KOPT-K1 (cell line): ENCODE data around the gene TDG.

Experiments
- H3K27ac ChIP-seq: fragments of 200-600 bp; sonication (generic); 2 replicates; pipeline ENCODE4 v1.5.1; 2016; ENCODE audit warnings: antibody characterized with exemption, mild to moderate bottlenecking, low read depth, low read length; ENCODE audit not compliant: poor library complexity, severe bottlenecking
- H3K36me3 ChIP-seq: fragments of 200-600 bp; sonication (generic); 2 replicates; pipeline ENCODE4 v1.5.1; 2017; ENCODE audit warnings: antibody characterized with exemption, mild to moderate bottlenecking, low read length, moderate library complexity; ENCODE audit not compliant: insufficient read depth
- H3K9me3 ChIP-seq: fragments of 200-600 bp; sonication (generic); 2 replicates; pipeline ENCODE4 v1.5.1; 2017; ENCODE audit warnings: antibody characterized with exemption, low read length, mild to moderate bottlenecking; ENCODE audit not compliant: insufficient read depth, poor library complexity, severe bottlenecking

TDG gene

GRCh38 chr12:103965590-103966504 is at the start of gene TDG:
TDG (plus strand) TSS chr12:103965872; CDS start chr12:103966038, 166 bp downstream.
- Histone ChIP-seq H3K27ac (peak within 1 kb of the TSS; percentile 84), H3K36me3 (peaks cover 29% of the 10 kb centered on the region), H3K9me3 (no peaks in the 10 kb centered on the region)

DNA sequence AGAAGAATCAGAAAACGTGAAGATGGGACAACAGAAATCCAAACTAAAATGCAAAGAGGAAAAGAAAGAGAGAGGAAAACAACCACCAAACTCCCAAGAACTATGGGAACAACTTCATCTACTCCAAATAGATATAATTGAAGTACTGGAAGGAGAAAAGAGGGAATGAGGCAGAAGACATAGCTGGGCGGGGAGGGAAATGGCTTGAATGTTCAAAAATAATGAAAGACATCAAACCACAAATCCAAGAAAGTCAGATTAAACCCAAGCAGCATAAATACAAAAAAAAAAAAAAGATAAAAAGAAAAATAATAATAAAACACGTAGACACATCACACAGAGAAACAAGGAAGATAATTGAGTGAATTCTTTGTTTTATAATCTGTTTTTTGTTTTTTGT is 47.8 kb upstream of the TDG start:
- Histone ChIP-seq H3K9me3 (peaks cover 14% of the 10 kb centered on the region), H3K27ac (no peak overlapping the region), H3K36me3 (no peaks in the 10 kb centered on the region)

DNA sequence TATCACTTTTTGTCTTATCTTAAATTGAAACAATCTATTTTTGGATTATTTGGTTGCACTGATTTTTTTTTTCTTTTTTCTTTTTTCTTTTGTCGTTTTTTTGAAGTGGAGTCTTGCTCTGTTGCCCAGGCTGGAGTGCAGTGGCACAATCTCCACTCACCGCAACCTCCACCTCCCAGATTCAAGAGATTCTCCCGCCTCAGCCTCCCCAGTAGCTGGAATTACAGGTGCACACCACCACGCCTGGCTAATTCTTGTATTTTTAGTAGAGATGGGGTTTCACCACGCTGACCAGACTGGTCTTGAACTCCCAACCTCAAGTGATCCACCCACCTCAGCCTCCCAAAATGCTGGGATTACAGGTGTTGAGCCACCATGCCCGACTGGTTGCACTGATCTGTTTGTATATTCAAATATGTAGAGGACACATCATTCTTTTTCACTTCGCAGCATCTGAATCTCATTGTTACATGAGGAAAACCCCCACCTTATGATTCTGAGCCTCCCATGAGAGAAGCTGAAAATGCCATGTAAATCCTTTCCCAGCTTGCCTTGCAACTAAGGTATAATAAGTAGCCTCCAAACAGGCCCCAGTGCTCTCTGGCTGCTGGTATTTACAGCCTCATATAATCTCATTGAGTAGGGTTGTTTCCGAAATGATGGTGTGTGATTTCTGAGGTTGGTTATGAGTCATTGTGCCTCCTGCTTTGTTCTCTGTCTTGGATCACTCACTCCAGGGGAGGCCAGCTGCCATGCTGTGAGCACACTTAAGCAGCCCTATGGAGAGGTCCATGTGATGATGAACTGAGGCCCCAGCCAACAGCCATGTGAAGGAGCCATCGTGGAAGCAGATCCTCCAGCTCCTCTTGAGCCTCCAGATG is 40.7 kb upstream of the TDG start:
- no peaks in the 10 kb centered on the region for H3K36me3 ChIP-seq
- H3K9me3 ChIP-seq: no peaks in the 10 kb centered on the region
- no peak overlapping the region for H3K27ac ChIP-seq

DNA sequence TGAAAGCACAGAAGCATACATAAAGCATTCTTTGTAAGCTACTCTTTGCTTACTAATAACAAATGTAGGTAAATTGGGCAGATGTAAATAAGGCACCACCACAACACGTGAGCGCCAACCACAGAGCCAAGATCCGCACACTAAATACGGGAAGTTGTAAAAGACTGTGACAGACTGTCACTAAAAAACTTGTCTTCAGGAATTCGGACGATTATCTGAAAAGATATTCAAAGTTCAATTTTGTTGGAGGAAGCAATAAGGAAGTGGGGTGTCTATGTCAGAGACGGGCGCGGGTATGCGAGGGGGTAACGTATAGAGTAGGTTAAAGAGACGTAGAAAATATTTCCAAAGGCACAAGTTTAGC is 37.0 kb upstream of the TDG start:
- peak overlapping the region; percentile 82 for H3K27ac ChIP-seq
- H3K9me3 ChIP-seq: no peaks in the 10 kb centered on the region
- H3K36me3 ChIP-seq: peaks cover 25% of the 10 kb centered on the region

- H3K9me3 ChIP-seq: no peaks in the 10 kb centered on the region
Observed at GRCh38 chr12:103929046-103929783, 36.5 kb upstream of the TDG start.

DNA sequence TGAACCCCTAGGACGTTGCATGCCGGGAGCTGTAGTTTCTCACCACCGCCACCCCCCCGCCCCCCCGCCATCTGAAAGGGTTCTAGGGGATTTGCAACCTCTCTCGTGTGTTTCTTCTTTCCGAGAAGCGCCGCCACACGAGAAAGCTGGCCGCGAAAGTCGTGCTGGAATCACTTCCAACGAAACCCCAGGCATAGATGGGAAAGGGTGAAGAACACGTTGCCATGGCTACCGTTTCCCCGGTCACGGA is 36.0 kb upstream of the TDG start:
- H3K36me3 ChIP-seq: peaks cover 35% of the 10 kb centered on the region
- no peaks in the 10 kb centered on the region for H3K9me3 ChIP-seq
- peak overlapping the region; percentile 82 for H3K27ac ChIP-seq

More at GRCh38 chr12:103929046-103929783, 36.5 kb upstream of the TDG start:
- Histone ChIP-seq H3K27ac (peak overlapping the region; percentile 82), H3K36me3 (peaks cover 30% of the 10 kb centered on the region)

GRCh38 chr12:103930034-103930786 is 35.5 kb upstream of the TDG start, which contains the start of gene HSP90B1:
HSP90B1 (plus strand) TSS chr12:103930410; CDS start chr12:103930516, 106 bp downstream.
- peaks cover 40% of the 10 kb centered on the region for H3K36me3 ChIP-seq
- no peaks in the 10 kb centered on the region for H3K9me3 ChIP-seq
- peak within 1 kb of the TSS; percentile 89 for H3K27ac ChIP-seq

GRCh38 chr12:103930787-103931735 is 34.6 kb upstream of the TDG start:
- peaks cover 49% of the 10 kb centered on the region for H3K36me3 ChIP-seq
- peak overlapping the region; percentile 89 for H3K27ac ChIP-seq

DNA sequence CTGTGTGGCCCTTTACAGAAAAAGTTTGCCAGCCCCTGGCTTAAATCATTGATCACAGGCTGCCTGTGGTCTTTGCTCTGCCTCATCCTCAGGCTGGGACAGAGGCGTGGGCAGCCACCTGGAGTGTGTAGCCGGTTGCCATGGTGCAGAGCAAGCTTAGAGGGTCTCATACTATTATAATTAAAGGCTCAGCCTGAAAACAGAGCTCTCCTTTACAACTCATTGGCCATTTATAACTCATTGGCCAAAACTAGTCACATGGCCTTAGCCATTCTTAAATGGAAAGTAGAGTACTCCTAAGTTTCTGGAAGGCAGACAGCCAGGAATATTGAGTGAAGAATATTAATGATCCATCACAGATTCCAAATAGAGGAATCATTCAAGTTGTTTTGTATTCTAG is 32.4 kb upstream of the TDG start:
- Histone ChIP-seq H3K9me3 (no peaks in the 10 kb centered on the region), H3K36me3 (peaks cover 70% of the 10 kb centered on the region), H3K27ac (no peak overlapping the region)

More at GRCh38 chr12:103930787-103931735, 34.6 kb upstream of the TDG start:
- H3K9me3 ChIP-seq: no peaks in the 10 kb centered on the region

DNA sequence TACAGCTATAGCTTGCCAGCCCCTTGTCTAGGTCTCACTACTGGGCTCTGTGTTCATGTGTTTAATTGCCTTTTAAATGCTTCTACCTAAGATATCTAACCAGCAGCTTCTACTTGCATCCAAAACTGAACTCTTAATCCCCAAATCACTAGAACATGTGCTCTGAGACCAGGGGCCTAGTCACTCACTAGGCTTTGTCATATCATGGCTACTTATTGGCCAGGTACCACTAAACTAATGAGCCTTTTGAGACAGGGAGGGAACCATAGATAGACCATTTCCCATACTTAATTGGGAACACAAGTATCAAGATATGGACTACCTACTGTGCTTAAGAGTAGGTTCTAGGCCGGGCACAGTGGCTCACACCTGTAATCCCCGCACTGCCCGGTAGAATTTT is 29.0 kb upstream of the TDG start:
- Histone ChIP-seq H3K27ac (no peak overlapping the region), H3K36me3 (peaks cover 100% of the 10 kb centered on the region), H3K9me3 (no peaks in the 10 kb centered on the region)

DNA sequence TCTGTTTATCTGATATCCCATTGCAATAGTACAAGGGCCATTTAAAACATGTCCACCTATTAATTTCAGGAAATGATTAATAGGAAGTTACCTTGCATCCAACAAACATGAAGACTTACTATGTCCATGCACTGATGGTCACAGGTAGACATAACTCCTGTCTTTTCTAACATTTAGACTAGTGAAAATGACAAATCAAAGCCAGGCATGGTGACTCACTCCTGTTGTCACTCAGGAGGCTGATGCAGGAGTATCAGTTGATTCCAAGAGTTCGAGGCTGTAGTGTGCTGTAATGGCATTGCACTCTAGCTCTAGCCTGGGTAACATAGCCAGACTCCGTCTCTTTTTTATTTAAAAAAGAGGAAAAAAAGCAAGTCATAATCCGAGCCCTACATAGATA is 20.7 kb upstream of the TDG start:
- H3K27ac ChIP-seq: no peak overlapping the region
- no peaks in the 10 kb centered on the region for H3K9me3 ChIP-seq
- peaks cover 100% of the 10 kb centered on the region for H3K36me3 ChIP-seq

DNA sequence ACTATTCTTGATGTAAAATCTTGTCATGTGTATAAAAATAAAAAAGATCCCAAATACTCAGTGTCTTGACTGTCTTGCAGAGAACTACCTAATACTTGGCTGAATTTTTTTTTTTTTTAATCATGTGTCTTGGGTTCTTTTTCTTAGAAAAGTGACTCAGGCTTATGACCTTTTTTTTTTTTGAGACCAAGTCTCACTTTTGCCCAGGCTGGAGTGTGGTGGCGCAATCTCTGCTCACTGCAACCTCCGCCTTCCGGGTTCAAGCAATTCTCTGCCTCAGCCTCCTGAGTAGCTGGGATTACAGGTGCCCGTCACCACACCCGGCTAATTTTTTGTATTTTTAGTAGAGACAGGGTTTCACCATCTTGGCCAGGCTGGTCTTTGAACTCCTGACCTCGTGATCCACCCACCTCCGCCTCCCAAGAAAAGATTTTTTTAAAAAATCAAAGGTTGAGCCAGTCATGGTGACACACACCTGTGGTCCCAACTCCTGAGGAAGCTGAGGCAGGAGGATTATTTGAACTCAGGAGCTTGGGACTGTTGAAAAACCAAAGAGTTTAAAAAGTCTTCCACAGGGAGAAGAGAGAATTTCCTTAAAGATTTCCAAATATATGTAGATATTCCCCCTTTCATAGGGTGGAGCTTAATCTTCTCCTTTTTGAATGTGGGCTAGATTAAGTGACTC is 17.7 kb upstream of the TDG start:
- Histone ChIP-seq H3K9me3 (no peaks in the 10 kb centered on the region), H3K27ac (no peak overlapping the region), H3K36me3 (peaks cover 100% of the 10 kb centered on the region)

DNA sequence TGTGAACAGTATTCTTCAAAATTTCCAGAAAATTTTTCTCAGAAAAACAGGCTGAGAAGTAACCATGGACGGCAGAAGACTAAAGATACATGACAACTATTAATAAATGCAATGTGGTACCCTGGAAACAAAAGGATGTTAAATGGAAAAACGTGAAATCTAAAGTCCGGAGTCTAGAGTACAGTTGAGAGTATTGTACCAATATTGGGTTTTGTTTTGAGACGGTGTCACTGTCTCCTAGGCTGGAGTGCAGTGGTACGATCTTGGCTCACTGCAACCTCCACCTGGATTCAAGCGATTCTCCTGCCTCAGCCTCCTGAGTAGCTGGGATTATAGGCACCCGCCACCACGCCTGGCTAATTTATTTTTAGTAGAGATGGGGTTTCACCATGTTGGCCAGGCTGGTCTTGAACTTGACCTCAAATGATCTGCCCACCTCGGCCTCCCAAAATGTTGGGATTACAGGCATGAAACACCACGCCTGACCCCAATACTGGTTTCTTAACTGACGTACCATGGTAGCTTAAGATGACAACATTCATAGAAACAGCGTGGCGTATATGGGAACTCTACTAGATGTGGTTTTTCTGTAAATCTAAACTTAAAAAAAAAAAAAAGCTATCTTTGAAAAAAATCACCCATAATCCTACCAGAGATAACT is 16.8 kb upstream of the TDG start:
- Histone ChIP-seq H3K9me3 (no peaks in the 10 kb centered on the region), H3K27ac (no peak overlapping the region), H3K36me3 (peaks cover 100% of the 10 kb centered on the region)
